Keratinocyte (primary cell): ENCODE results near the gene FLII.

Experiments
- CTCF ChIP-seq, 3 experiments: IDR thresholded peaks in 1 of 3; conservative IDR thresholded peaks in 1 of 3; optimal IDR thresholded peaks in 1 of 3; 2 replicates in 2 of 3; 3 replicates in 1 of 3; pipeline versions ENCODE3 to v1.5.1; 2011; ENCODE audit warnings: low read length in 3 of 3, mild to moderate bottlenecking in 3 of 3, moderate library complexity in 2 of 3, control low read depth in 1 of 3, inconsistent platforms in 1 of 3; ENCODE audit not compliant: insufficient read depth in 2 of 3; ENCODE audit errors: extremely low read depth in 1 of 3
- EZH2 ChIP-seq: IDR thresholded peaks from one replicate; pipeline ENCODE4 v1.6.1; 2012; ENCODE audit warnings: inconsistent platforms, mild to moderate bottlenecking, low read length, moderate library complexity

GRCh38 chr17:18261146-18261515 lies 2.6 kb upstream of the FLII start:
- TF ChIP-seq CTCF (optimal IDR thresholded peaks at IDR 0.05 in 1 of 3, IDR thresholded peaks at IDR 0.05 in 1 of 3, conservative IDR thresholded peaks at IDR 0.05 in 1 of 3; ENCODE audit: extremely low read depth in 1 of 3, insufficient read depth in 2 of 3, low read length in 3 of 3) (no peak), EZH2 (no peak)
